Stimulated activated CD4-positive, alpha-beta T cell treated with anti-CD3 and anti-CD28 coated beads, Interleukin-4, amount 100 ng/mL, for 1 hour (primary cell): ENCODE data around the gene CCDC80.

Experiments used
- DNase-seq: peaks from one replicate; pipeline ENCODE4 v3.0.0-alpha.2; 2020

The CCDC80 gene

GRCh38 chr3:112632596-112632995, 8.3 kb downstream of the CCDC80 start:
- no peak for DNase-seq

- DNase-seq = no peak
Observed at GRCh38 chr3:112631257-112631656, 9.7 kb downstream of the CCDC80 start.

GRCh38 chr3:112629425-112629824, 11.5 kb downstream of the CCDC80 start:
- DNase-seq = peak; percentile 21

- DNase-seq = no peak
Observed at GRCh38 chr3:112627919-112628466, 12.9 kb downstream of the CCDC80 start.

- no peak for DNase-seq
Observed at GRCh38 chr3:112627419-112627818, 13.5 kb downstream of the CCDC80 start.

- no peak for DNase-seq
Observed at GRCh38 chr3:112623717-112624116, 17.2 kb downstream of the CCDC80 start.

- DNase-seq = no peak
Observed at GRCh38 chr3:112623213-112623612, 17.7 kb downstream of the CCDC80 start.

GRCh38 chr3:112619295-112619694, 21.6 kb downstream of the CCDC80 start:
- no peak for DNase-seq

GRCh38 chr3:112617285-112617684, 23.7 kb downstream of the CCDC80 start:
- no peak for DNase-seq

GRCh38 chr3:112615989-112616731, 24.8 kb downstream of the CCDC80 start:
- DNase-seq = no peak

- DNase-seq = no peak
Observed at GRCh38 chr3:112611752-112612515, 29.0 kb downstream of the CCDC80 start.

GRCh38 chr3:112610121-112610520, 30.8 kb downstream of the CCDC80 start:
- DNase-seq = no peak

- no peak for DNase-seq
Observed at GRCh38 chr3:112607863-112608262, 33.1 kb downstream of the CCDC80 start.

GRCh38 chr3:112606098-112606497, 34.8 kb downstream of the CCDC80 start:
- no peak for DNase-seq

- DNase-seq = no peak
Observed at GRCh38 chr3:112605285-112605684, 35.7 kb downstream of the CCDC80 start.

- DNase-seq = no peak
Observed at GRCh38 chr3:112604536-112604935, 36.4 kb downstream of the CCDC80 start.

GRCh38 chr3:112602217-112602838, 38.6 kb downstream of the CCDC80 start:
- DNase-seq = no peak

- DNase-seq = no peak
Observed at GRCh38 chr3:112598731-112599130, 42.2 kb downstream of the CCDC80 start.

- no peak for DNase-seq
Observed at GRCh38 chr3:112597945-112598344, 43.0 kb downstream of the CCDC80 start.

- DNase-seq = no peak
Observed at GRCh38 chr3:112594856-112595255, 46.1 kb downstream of the CCDC80 start.

- DNase-seq = no peak
Observed at GRCh38 chr3:112593258-112593657, 47.7 kb downstream of the CCDC80 start.

- DNase-seq = no peak
Observed at GRCh38 chr3:112587336-112587735, 53.6 kb downstream of the CCDC80 start.

- no peak for DNase-seq
Observed at GRCh38 chr3:112585782-112586181, 55.2 kb downstream of the CCDC80 start.

GRCh38 chr3:112583105-112583504, 57.8 kb downstream of the CCDC80 start:
- DNase-seq = no peak
